Measurements from ENCODE around the gene S100A1. TPM values are rescaled to one million over a fixed set of nuclear protein-coding genes. Genes with fewer than 3 reads are reported as not detected.

S100A1 gene
- total RNA-seq, 1 experiment from 2014 or later: not detected

DNA sequence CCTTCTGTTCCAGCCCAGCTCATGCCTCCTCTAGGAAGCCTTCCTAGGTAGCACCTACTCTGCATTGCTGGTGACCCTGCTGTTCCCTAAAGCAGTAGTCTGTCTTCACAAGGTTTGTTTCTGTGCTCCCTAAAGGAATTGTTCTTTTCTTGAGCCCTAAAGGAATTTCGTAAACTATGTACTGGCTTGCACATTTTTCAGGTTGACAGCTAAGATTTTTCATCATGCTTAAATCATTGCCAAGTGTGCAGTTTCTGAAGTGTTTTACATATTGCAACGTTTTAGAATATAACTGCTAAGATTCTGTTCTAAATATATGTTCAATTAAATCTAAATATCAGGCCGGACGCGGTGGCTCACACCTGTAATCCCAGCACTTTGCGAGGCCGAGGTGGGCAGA, 28.4 kb upstream of the S100A1 start:
- no peak for DNase-seq
- intact Hi-C loops (cut with micrococcal nuclease; ENCODE audit: unreplicated experiment): no loop called here
- no peak overlapping the region for H3K4me3 Mint-ChIP-seq (ENCODE audit: low read depth, unreplicated experiment)
- no peaks in the 10 kb centered on the region for H3K9me3 Mint-ChIP-seq (ENCODE audit: low read depth, unreplicated experiment)
- no peaks in the 10 kb centered on the region for H3K4me1 Mint-ChIP-seq (ENCODE audit: low read depth, unreplicated experiment)
- peaks cover 18% of the 10 kb centered on the region for H3K36me3 Mint-ChIP-seq (ENCODE audit: insufficient read depth, unreplicated experiment)
- H3K27me3 Mint-ChIP-seq (ENCODE audit: unreplicated experiment): no peaks in the 10 kb centered on the region
- CTCF ChIA-PET: no interaction called here
- TF ChIP-seq, protein P1, sequence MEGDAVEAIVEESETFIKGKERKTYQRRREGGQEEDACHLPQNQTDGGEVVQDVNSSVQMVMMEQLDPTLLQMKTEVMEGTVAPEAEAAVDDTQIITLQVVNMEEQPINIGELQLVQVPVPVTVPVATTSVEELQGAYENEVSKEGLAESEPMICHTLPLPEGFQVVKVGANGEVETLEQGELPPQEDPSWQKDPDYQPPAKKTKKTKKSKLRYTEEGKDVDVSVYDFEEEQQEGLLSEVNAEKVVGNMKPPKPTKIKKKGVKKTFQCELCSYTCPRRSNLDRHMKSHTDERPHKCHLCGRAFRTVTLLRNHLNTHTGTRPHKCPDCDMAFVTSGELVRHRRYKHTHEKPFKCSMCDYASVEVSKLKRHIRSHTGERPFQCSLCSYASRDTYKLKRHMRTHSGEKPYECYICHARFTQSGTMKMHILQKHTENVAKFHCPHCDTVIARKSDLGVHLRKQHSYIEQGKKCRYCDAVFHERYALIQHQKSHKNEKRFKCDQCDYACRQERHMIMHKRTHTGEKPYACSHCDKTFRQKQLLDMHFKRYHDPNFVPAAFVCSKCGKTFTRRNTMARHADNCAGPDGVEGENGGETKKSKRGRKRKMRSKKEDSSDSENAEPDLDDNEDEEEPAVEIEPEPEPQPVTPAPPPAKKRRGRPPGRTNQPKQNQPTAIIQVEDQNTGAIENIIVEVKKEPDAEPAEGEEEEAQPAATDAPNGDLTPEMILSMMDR (IDR thresholded peaks at IDR 0.05; ENCODE audit: unreplicated experiment): no peak
- BruUV-seq (replicated peaks): no TSS peak
- H3K27ac Mint-ChIP-seq (ENCODE audit: unreplicated experiment): no peak overlapping the region

- TF ChIP-seq, protein P1 (IDR thresholded peaks at IDR 0.05; ENCODE audit: unreplicated experiment): no peak
- no peaks in the 10 kb centered on the region for H3K9me3 Mint-ChIP-seq (ENCODE audit: low read depth, unreplicated experiment)
- BruUV-seq (replicated peaks): no TSS peak
Observed at GRCh38 chr1:153602749-153603148, 25.5 kb upstream of the S100A1 start.

DNA sequence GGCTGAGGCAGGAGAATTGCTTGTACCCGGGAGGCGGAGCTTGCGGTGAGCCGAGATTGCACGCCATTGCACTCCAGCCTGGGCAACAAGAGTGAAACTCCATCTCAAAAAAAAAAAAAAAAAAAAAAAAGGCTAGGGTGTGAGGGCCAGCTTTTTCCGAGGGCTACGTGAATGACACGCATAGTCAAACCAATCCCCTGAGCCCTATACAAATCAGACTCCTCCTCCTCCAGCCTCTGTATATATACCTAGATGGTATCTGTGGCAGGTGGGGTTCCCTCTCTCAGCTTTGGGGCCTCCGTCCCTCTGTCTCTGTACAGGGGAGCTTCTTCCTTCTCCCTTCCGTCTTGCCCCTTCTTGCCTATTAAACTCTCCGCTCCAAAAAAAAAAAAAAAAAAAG, 22.0 kb upstream of the S100A1 start:
- H3K9me3 Mint-ChIP-seq (ENCODE audit: low read depth, unreplicated experiment): no peaks in the 10 kb centered on the region
- H3K4me1 Mint-ChIP-seq (ENCODE audit: low read depth, unreplicated experiment): peaks cover 36% of the 10 kb centered on the region
- no TSS peak for BruUV-seq (replicated peaks)
- no peaks in the 10 kb centered on the region for H3K27me3 Mint-ChIP-seq (ENCODE audit: unreplicated experiment)
- H3K36me3 Mint-ChIP-seq (ENCODE audit: insufficient read depth, unreplicated experiment): peaks cover 70% of the 10 kb centered on the region
- H3K4me3 Mint-ChIP-seq (ENCODE audit: low read depth, unreplicated experiment): no peak overlapping the region
- DNase-seq: no peak
- intact Hi-C loops (cut with micrococcal nuclease; ENCODE audit: unreplicated experiment): no loop called here
- CTCF ChIA-PET: interaction anchor here (0.7 to 1.0 kb wide), 2 partner anchors 9 to 25 kb away, joined by 3 read pairs; no protein-coding TSS in a partner anchor
- TF ChIP-seq, protein P1 (IDR thresholded peaks at IDR 0.05; ENCODE audit: unreplicated experiment): no peak
- no peak overlapping the region for H3K27ac Mint-ChIP-seq (ENCODE audit: unreplicated experiment)

More at GRCh38 chr1:153602749-153603148, 25.5 kb upstream of the S100A1 start:
- Mint-ChIP-seq H3K4me1 (ENCODE audit: low read depth, unreplicated experiment) (peaks cover 7% of the 10 kb centered on the region), H3K4me3 (ENCODE audit: low read depth, unreplicated experiment) (no peak overlapping the region), H3K27ac (ENCODE audit: unreplicated experiment) (no peak overlapping the region), H3K27me3 (ENCODE audit: unreplicated experiment) (no peaks in the 10 kb centered on the region), H3K36me3 (ENCODE audit: insufficient read depth, unreplicated experiment) (peaks cover 40% of the 10 kb centered on the region)
- CTCF ChIA-PET: interaction anchor here (0.7 kb wide), 1 partner anchor 9 kb away, joined by 5 read pairs; no protein-coding TSS in a partner anchor
- intact Hi-C loops (cut with micrococcal nuclease; ENCODE audit: unreplicated experiment): no loop called here
- no peak for DNase-seq

DNA sequence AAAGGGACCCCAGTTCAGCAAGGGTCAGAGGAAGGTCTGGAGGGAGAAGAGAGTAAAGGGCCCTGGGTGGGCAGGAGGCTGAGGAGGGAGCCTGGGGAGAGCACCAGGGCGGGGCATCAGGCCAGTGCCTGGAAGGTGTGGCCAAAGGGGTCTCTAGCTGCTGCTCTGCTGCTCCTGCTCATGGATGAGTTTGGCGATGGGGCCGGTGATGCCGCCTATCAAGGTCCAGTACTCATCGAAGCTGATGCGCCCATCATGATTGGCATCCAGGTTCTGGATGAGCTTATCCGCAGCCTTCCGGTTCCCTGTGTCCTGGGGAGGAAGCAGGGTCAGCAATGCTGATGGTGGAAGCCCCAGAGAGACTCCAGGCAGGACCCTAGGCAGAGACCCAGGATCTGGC, 20.9 kb upstream of the S100A1 start:
- H3K36me3 Mint-ChIP-seq (ENCODE audit: insufficient read depth, unreplicated experiment): peaks cover 74% of the 10 kb centered on the region
- TF ChIP-seq, protein P1 (IDR thresholded peaks at IDR 0.05; ENCODE audit: unreplicated experiment): no peak
- no peaks in the 10 kb centered on the region for H3K9me3 Mint-ChIP-seq (ENCODE audit: low read depth, unreplicated experiment)
- H3K4me1 Mint-ChIP-seq (ENCODE audit: low read depth, unreplicated experiment): peaks cover 46% of the 10 kb centered on the region
- intact Hi-C loops (cut with micrococcal nuclease; ENCODE audit: unreplicated experiment): no loop called here
- DNase-seq: no peak
- H3K4me3 Mint-ChIP-seq (ENCODE audit: low read depth, unreplicated experiment): no peak overlapping the region
- no peaks in the 10 kb centered on the region for H3K27me3 Mint-ChIP-seq (ENCODE audit: unreplicated experiment)
- no peak overlapping the region for H3K27ac Mint-ChIP-seq (ENCODE audit: unreplicated experiment)
- no TSS peak for BruUV-seq (replicated peaks)
- CTCF ChIA-PET: interaction anchor here (0.9 to 1.5 kb wide), 5 partner anchors 9 to 91 kb away, joined by 3 to 6 read pairs (median 5); partner anchors contain the start of genes CHTOP, S100A13 and S100A14
